ENCODE measurements around the gene GXYLT2.

The GXYLT2 gene

DNA sequence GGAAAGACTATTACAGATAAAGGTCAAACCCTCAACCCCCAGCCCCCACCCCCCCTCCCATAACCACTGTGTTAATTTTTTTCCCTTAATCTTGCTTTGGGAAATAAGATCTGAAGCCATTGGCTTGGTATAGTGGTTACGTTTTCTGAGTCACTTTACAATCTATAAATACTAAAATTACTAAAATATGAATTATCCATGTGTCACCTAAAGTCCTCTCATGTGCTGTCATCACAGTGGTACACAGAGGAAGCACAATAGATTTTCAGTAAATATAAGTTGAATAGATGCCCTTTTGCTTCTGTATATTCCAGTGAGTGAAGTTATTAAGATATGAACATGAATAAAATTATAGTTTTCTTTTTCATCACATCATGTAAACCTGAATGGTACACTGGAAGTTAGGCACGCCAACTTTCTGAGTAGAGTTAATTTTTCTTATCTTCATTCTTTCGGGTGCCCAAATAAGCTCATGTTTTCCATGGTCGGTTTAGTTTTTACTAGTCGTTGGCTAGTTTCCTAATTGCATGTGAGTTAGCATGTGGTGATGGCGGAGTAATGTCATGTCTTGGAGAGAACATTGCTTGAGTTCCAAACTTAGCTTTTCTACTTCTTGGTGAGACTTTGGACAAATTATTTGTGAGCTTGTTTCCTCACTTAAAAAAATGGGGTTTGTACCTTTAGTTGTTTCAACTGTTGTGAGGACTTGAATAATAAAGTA lies 120.3 kb downstream of the GXYLT2 start:
- in situ Hi-C loops (cut with MboI; ENCODE audit: low sequenced_read_pairs), result no loop called here

- in situ Hi-C loops (cut with MboI; ENCODE audit: low sequenced_read_pairs), result no loop called here
Observed at GRCh38 chr3:73009008-73009407, 121.2 kb downstream of the GXYLT2 start.

GRCh38 chr3:73009750-73010149 lies 121.9 kb downstream of the GXYLT2 start:
- in situ Hi-C loops (cut with MboI; ENCODE audit: low sequenced_read_pairs), result no loop called here

DNA sequence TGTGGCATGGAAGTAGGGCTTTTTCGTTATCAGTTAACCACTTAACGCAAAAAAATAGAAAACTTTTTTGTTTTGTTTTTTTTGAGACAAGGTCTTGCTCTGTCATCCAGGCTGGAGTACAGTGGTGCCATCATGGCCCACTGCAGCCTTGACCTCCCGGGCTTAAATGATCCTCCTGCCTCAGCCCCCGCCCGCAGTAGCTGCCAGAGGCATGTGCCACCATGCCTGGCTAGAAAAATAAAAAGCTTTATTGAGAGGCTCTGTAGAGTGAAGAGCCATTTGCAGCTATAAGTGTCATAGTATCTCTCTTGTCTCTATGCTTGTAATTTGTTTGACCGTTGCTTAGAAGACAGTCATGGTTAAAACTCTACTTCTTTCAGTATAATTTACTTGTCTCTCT lies 122.3 kb downstream of the GXYLT2 start:
- in situ Hi-C loops (cut with MboI; ENCODE audit: low sequenced_read_pairs), result no loop called here

DNA sequence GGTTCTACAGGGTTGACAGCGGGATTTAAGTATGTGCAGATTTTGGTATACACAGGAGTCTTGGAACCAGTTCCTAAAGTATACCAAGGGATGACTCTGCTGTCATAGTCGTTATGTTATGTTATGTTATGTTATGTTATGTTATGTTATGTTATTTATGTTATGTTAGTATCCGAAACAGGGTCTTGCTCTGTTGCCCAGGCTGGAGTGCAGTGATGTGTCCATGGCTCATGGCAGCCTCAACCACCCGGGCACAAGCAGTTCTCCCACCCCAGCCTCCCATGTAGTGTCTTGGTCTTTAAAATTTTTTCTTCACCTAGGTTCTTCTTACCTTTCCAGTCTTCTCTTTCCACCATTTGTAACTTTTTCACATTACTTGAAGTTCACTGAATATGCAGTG lies 130.5 kb downstream of the GXYLT2 start:
- in situ Hi-C loops (cut with MboI; ENCODE audit: low sequenced_read_pairs), result no loop called here

GRCh38 chr3:73018790-73019441 lies 131.1 kb downstream of the GXYLT2 start:
- in situ Hi-C loops (cut with MboI; ENCODE audit: low sequenced_read_pairs), result no loop called here

GRCh38 chr3:73021301-73021835 lies 133.5 kb downstream of the GXYLT2 start:
- in situ Hi-C loops (cut with MboI; ENCODE audit: low sequenced_read_pairs), result no loop called here

DNA sequence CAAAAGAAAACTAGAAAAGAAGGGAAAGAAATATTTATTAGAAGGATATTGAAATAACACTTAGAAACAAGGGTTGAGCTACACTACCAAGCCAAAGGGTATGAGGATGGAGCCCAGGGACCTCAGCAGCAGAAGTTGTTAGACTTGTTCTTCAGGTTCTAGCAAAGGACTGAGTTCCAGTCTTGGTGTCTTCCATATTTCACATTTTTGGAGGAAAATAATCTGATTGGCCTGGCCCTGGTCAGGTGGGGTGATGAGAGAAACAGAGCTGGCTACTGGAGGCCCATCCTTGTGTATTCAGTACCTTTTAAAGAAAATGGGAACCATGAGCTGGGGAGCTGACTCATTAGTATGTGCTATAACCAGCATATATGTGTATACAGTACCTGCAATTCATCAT lies 137.0 kb downstream of the GXYLT2 start:
- in situ Hi-C loops (cut with MboI; ENCODE audit: low sequenced_read_pairs), result no loop called here

DNA sequence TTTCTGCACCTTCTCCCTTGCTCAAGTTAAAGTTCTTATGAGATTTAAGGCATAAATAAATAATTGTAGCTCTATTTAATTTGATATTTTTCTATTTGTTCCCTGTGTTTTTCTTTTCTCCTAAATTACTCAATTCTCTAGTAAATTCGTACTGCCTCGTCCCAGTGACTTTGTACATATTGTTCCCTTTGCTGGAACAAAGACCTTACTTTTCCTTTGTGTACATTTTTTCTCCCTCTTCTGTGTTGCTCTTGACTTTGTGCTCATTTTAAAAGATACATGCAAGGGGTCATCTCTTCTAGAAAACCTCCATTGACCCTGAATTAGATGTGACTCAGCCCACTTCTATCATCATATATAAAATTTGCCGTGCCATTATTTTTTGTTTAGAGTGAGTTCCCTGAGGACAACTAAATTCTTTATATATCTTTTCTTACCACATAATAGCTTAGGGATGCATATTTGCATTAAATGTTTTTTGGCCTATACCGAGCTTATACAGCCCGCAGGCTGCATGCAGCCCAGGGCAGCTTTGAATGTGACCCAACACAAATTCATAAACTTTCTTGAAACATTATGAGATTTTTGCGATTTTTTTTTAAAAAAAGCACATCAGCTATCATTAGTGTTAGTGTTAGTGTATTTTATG lies 138.4 kb downstream of the GXYLT2 start:
- in situ Hi-C loops (cut with MboI; ENCODE audit: low sequenced_read_pairs), result no loop called here

All from HL-60/S4 treated with phorbol 12-myristate 13-acetate at 8.2 ng/mL for 4 days and 3 days (cell line).